GM12878 (cell line): ENCODE measurements around the gene EOLA1. TPM values are rescaled to one million over a fixed set of nuclear protein-coding genes. Genes with fewer than 3 reads are reported as not detected.
A peak's percentile ranks its signal among the peaks of the same experiment; 100 is the strongest.
"Not testable (repeated sequence)": the region's sequence is repeated elsewhere in the genome, so short reads cannot be mapped to it uniquely, and the experiment has no call there.

Experiments used
- ATAC-seq: fragments of 200-7000 bp; cut with Tn5 transposase; 3 replicates; pipeline ENCODE4 v1.9.1; 2020; ENCODE audit warnings: mild to moderate bottlenecking, moderate library complexity
- BruUV-seq: library from RNA; stranded (reverse); fragments of 400-500 nt; replicated peaks from 2 replicates; lab custom pipeline; 2021; lab: Mats Ljungman, UMichigan
- CTCF ChIA-PET: fragments of 300-600 bp; sonication (Branson Sonifier 250); formaldehyde crosslinking; extraction: SDS; loops from one replicate; lab custom pipeline; 2021; ENCODE audit warnings: inconsistent platforms; lab: Yijun Ruan, JAX
- POLR2A ChIA-PET: fragments of 350-600 bp; formaldehyde crosslinking; extraction: SDS; loops from one replicate; lab custom pipeline; 2021; ENCODE audit warnings: inconsistent platforms; lab: Charles Lee
- RAD21 ChIA-PET: fragments of 300-600 bp; sonication (Branson Sonifier 250); formaldehyde crosslinking; loops from one replicate; lab custom pipeline; 2023; ENCODE audit warnings: antibody characterized with exemption; ENCODE audit not compliant: unreplicated experiment; lab: Charles Lee
- SMC1A ChIA-PET: fragments of 300-600 bp; sonication (Branson Sonifier 250); formaldehyde crosslinking; loops from one replicate; lab custom pipeline; 2023; ENCODE audit not compliant: unreplicated experiment, uncharacterized antibody; lab: Charles Lee
- DNase-seq: peaks from one replicate; pipeline ENCODE4 v3.0.0-alpha.2; 2011; ENCODE audit warnings: low read depth, low spot score
- FAIRE-seq: peaks from 3 replicates; lab custom pipeline; 2011; peaks lifted over from hg19 to GRCh38; lab: Jason Lieb, UNC
- H2AFZ ChIP-seq: 2 replicates; pipeline ENCODE4 v1.6.0; 2011; ENCODE audit warnings: low read depth, low read length, control low read depth; ENCODE audit not compliant: control insufficient read depth
- H3K27ac ChIP-seq: 2 replicates; pipeline ENCODE4 v1.5.1; 2011; ENCODE audit warnings: control low read depth; ENCODE audit not compliant: control insufficient read depth, insufficient read depth
- H3K27me3 ChIP-seq, 2 experiments: replicated peaks in 1 of 2; 2 replicates each; pipeline versions ENCODE4 v1.6.0 to v1.6.1; 2011; ENCODE audit warnings: low read length in 1 of 2; ENCODE audit not compliant: control insufficient read depth in 2 of 2, insufficient read depth in 2 of 2
- H3K36me3 ChIP-seq, 2 experiments: 2 replicates each; pipeline ENCODE4 v1.5.1; 2011; ENCODE audit warnings: low read length in 1 of 2; ENCODE audit not compliant: control insufficient read depth in 2 of 2, insufficient read depth in 2 of 2
- H3K4me1 ChIP-seq: 2 replicates; pipeline ENCODE4 v1.6.1; 2011; ENCODE audit warnings: mild to moderate bottlenecking, low read length, moderate library complexity, mixed read lengths; ENCODE audit not compliant: control insufficient read depth, insufficient read depth
- H3K4me2 ChIP-seq: 2 replicates; pipeline ENCODE4 v1.6.0; 2011; ENCODE audit warnings: control low read depth; ENCODE audit not compliant: control insufficient read depth, insufficient read depth
- H3K4me3 ChIP-seq: fragments of 200-600 bp; sonication (generic); 2 replicates; pipeline ENCODE4 v1.5.1; 2016
- H3K79me2 ChIP-seq: 2 replicates; pipeline ENCODE4 v1.6.0; 2011; ENCODE audit warnings: low read length; ENCODE audit not compliant: control insufficient read depth, insufficient read depth
- H3K9ac ChIP-seq: 2 replicates; pipeline ENCODE4 v1.8.0; 2011; ENCODE audit warnings: low read length, control low read depth, mixed read lengths; ENCODE audit not compliant: control insufficient read depth, insufficient read depth
- H3K9me3 ChIP-seq: replicated peaks from 3 replicates; pipeline ENCODE4 v1.5.1; 2011; ENCODE audit warnings: mild to moderate bottlenecking, low read length; ENCODE audit not compliant: control insufficient read depth, insufficient read depth
- H4K20me1 ChIP-seq: 2 replicates; pipeline ENCODE4 v1.6.0; 2011; ENCODE audit not compliant: control insufficient read depth, insufficient read depth
- BRCA1 ChIP-seq: IDR thresholded peaks from 2 replicates; pipeline ENCODE4 v1.6.1; 2011; ENCODE audit warnings: low read depth, low read length, improper control_type of control experiment
- RB1 ChIP-seq: fragments of 450-650 bp; formaldehyde crosslinking; IDR thresholded peaks from 2 replicates; pipeline ENCODE4 v1.6.1; 2017; ENCODE audit warnings: mild to moderate bottlenecking, borderline replicate concordance
- SMC3 ChIP-seq: IDR thresholded peaks from 2 replicates; pipeline ENCODE4 v1.6.1; 2011; ENCODE audit warnings: low read length, improper control_type of control experiment, borderline replicate concordance
- TCF7 ChIP-seq: IDR thresholded peaks from 2 replicates; pipeline ENCODE4 v1.6.1; 2014; ENCODE audit warnings: antibody characterized with exemption, borderline replicate concordance
- YBX1 ChIP-seq: fragments of 450-650 bp; IDR thresholded peaks from 2 replicates; pipeline ENCODE4 v1.6.1; 2016; ENCODE audit warnings: antibody characterized with exemption
- YY1 ChIP-seq: IDR thresholded peaks from 2 replicates; pipeline ENCODE4 v1.6.1; 2011; ENCODE audit warnings: low read depth, mild to moderate bottlenecking, low read length
- WGBS: methylation state at CpG from one replicate; pipeline ENCODE4 v1.1.6; 2016; ENCODE audit warnings: low lambda C conversion rate; ENCODE audit not compliant: insufficient replicate concordance, insufficient coverage; ENCODE audit errors: missing lambda C conversion rate; 5-methylcytosine and 5-hydroxymethylcytosine counted together
- in situ Hi-C: fragments of 300-500 bp; cut with MboI; formaldehyde crosslinking; loops from 9 replicates; pipeline ENCODE4 v1.14.3; 2018; ENCODE audit warnings: mixed read lengths
- intact Hi-C: fragments of 100-400 bp; cut with micrococcal nuclease; formaldehyde crosslinking; loops from one replicate; pipeline ENCODE4 v1.14.2; 2022; ENCODE audit not compliant: unreplicated experiment
- polyA plus RNA-seq, 11 experiments: library from polyadenylated mRNA; depleted of rRNA in 4 of 11; unstranded in 6 of 11; stranded (reverse) in 5 of 11; fragments of >200 nt; fragmentation: Nextera tagmentation in 4 of 11; fragmentation: Illumina TruSeq in 1 of 11; extraction: Ambion mirVana in 4 of 11; extraction: Trizol in 1 of 11; gene quantifications; 1 replicate in 1 of 11; 2 replicates in 10 of 11; pipeline versions ENCODE4 v1.2.1 to v1.2.3, GENCODE V29; 2011 to 2016; ENCODE audit warnings: inconsistent platforms in 2 of 11, missing spikeins in 2 of 11, low read depth in 1 of 11
- total RNA-seq, 4 experiments: library from RNA; depleted of rRNA in 3 of 4; stranded (reverse); fragments of >200 nt in 3 of 4; fragmentation: Illumina TruSeq in 1 of 4; extraction: Trizol in 1 of 4; gene quantifications; 2 replicates each; pipeline versions ENCODE4 v1.2.1 to v1.2.3, GENCODE V29; 2013 to 2021
- TF ChIP-seq, protein P1 (sequence below): fragments of 450-650 bp; IDR thresholded peaks from 2 replicates; pipeline ENCODE4 v1.6.1; 2018; ENCODE audit warnings: borderline replicate concordance, mild to moderate bottlenecking; ENCODE audit not compliant: partially characterized antibody
- TF ChIP-seq, protein P2 (sequence below): IDR thresholded peaks from 2 replicates; pipeline ENCODE4 v1.6.1; 2012; ENCODE audit warnings: low read depth, low read length, improper control_type of control experiment

The EOLA1 gene
- total and polyA plus RNA-seq, 10 of the 15 experiments (the other 5 are each of a cell fraction or from before 2014, with no cell fraction given), result 9.2 to 42.3 (median 24.3) TPM

DNA sequence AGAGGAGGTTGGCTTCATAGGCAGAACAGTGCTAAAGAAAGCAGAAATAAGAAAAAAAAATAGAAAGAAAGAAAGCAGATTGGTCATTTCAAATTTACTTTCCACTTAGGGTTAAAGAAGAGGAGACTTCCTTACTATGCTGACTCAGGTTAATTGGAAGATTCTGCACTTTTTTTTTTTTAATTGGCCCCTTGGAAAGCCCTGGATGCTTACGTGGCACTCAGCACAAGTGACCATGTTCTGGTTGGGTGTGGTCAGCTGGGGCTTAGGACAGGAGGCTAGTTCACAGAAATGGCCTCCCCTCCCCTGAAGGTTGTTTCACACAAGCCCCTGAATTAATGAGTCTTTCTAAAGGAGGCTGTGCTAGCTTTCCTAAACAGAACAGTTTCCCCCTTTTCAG is 31.9 kb downstream of the EOLA1 start:
- Histone ChIP-seq H3K27ac (no peak overlapping the region), H3K9me3 (no peaks in the 10 kb centered on the region), H3K27me3 (no peaks in the 10 kb centered on the region), H3K4me3 (no peak overlapping the region), H3K4me1 (no peaks in the 10 kb centered on the region), H3K79me2 (no peaks in the 10 kb centered on the region), H3K36me3 (no peaks in the 10 kb centered on the region), H2AFZ (no peak overlapping the region), H3K4me2 (no peak overlapping the region), H4K20me1 (no peaks in the 10 kb centered on the region), H3K9ac (no peak overlapping the region)
- CTCF ChIA-PET, result interaction anchor here (0.9 to 1.0 kb wide), 2 partner anchors 61 to 265 kb away, joined by 3 read pairs; no protein-coding TSS in a partner anchor
- RAD21 ChIA-PET, result interaction anchor here (1.0 kb wide), 1 partner anchor 34 kb away, joined by 3 read pairs; no protein-coding TSS in a partner anchor
- DNase-seq (no peak), FAIRE-seq (no peak), ATAC-seq (peak; percentile 23)
- no peak for TF ChIP-seq RB1
- no peak for TF ChIP-seq YBX1
- TF ChIP-seq YY1, result no peak
- TF ChIP-seq SMC3, result no peak
- no peak for TF ChIP-seq BRCA1
- TF ChIP-seq, protein P1, sequence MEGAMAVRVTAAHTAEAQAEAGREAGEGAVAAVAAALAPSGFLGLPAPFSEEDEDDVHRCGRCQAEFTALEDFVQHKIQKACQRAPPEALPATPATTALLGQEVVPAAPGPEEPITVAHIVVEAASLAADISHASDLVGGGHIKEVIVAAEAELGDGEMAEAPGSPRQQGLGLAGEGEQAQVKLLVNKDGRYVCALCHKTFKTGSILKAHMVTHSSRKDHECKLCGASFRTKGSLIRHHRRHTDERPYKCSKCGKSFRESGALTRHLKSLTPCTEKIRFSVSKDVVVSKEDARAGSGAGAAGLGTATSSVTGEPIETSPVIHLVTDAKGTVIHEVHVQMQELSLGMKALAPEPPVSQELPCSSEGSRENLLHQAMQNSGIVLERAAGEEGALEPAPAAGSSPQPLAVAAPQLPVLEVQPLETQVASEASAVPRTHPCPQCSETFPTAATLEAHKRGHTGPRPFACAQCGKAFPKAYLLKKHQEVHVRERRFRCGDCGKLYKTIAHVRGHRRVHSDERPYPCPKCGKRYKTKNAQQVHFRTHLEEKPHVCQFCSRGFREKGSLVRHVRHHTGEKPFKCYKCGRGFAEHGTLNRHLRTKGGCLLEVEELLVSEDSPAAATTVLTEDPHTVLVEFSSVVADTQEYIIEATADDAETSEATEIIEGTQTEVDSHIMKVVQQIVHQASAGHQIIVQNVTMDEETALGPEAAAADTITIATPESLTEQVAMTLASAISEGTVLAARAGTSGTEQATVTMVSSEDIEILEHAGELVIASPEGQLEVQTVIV, result no peak
- TF ChIP-seq TCF7, result no peak
- TF ChIP-seq, protein P2, sequence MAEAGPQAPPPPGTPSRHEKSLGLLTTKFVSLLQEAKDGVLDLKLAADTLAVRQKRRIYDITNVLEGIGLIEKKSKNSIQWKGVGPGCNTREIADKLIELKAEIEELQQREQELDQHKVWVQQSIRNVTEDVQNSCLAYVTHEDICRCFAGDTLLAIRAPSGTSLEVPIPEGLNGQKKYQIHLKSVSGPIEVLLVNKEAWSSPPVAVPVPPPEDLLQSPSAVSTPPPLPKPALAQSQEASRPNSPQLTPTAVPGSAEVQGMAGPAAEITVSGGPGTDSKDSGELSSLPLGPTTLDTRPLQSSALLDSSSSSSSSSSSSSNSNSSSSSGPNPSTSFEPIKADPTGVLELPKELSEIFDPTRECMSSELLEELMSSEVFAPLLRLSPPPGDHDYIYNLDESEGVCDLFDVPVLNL, result no peak
- in situ Hi-C loops (no loop called here), intact Hi-C loops (no loop called here)
- POLR2A ChIA-PET, result no interaction called here
- no TSS peak for BruUV-seq
- SMC1A ChIA-PET, result interaction anchor here (1.4 kb wide), 1 partner anchor 50 kb away, joined by 3 read pairs; no protein-coding TSS in a partner anchor
- WGBS, result 0% methylated on average over 1 of the region's 1 CpG

DNA sequence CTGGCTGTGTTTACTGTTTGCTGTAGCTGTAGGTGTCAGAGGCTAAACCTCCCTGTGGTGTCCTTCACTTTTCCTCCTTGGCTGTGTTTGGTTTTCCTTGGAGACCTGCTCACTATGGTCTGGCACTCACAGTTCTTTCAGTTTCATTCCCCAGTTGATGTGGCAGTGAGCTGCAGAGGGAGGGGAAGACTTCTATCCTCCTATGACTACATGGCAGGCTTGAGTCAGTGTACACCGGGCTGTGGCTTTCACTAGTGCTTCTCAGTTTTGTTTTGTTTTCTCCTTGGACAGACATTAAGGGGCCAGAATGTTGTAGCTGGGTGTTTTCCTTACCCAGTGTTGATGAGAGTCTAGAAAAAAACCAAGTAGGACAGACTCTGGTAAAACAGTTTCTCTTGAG is 32.6 kb downstream of the EOLA1 start:
- H3K4me3 ChIP-seq, RAD21 ChIA-PET, DNase-seq, H3K36me3 ChIP-seq, H3K4me2 ChIP-seq, intact Hi-C loops, H2AFZ ChIP-seq, H4K20me1 ChIP-seq, H3K27ac ChIP-seq, BruUV-seq, H3K79me2 ChIP-seq, CTCF ChIA-PET, SMC1A ChIA-PET, POLR2A ChIA-PET, H3K9me3 ChIP-seq, H3K9ac ChIP-seq, in situ Hi-C loops, H3K27me3 ChIP-seq, H3K4me1 ChIP-seq: not testable (repeated sequence)
- ATAC-seq (peak; percentile 100), FAIRE-seq (peak; percentile 13)
- WGBS, result no CpG with 5 or more reads among the region's 1 CpG

DNA sequence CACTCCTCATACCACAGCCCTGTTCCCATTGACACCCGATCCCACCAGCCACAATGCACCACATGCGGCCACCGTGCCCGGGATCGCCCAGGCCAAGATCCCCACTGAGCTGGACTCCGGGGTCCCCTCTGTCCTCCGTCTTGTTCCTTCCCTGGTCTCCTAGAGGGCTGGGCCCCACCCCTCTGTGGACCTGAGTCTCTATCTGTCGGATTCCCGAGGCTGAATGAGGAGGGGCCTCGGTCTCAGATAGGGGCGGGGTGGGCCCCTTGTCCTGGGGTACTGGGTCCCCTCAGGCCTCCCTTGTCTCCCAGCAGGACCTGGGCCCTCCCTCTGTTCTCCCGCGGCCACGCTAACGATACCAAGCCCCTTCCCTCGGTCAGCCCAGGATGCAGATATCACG is 44.8 kb downstream of the EOLA1 start:
- H3K4me1 ChIP-seq, H3K9me3 ChIP-seq, FAIRE-seq, H3K4me3 ChIP-seq, in situ Hi-C loops, CTCF ChIA-PET, DNase-seq, intact Hi-C loops, SMC1A ChIA-PET, H3K27ac ChIP-seq, POLR2A ChIA-PET, RAD21 ChIA-PET, BruUV-seq, H2AFZ ChIP-seq, H3K36me3 ChIP-seq, ATAC-seq, H3K79me2 ChIP-seq, H4K20me1 ChIP-seq, H3K27me3 ChIP-seq, H3K9ac ChIP-seq, H3K4me2 ChIP-seq: not testable (repeated sequence)
- WGBS, result 67% methylated on average over 3 of the region's 17 CpGs
